Measurements from ENCODE around the gene FKBP6.

DNA sequence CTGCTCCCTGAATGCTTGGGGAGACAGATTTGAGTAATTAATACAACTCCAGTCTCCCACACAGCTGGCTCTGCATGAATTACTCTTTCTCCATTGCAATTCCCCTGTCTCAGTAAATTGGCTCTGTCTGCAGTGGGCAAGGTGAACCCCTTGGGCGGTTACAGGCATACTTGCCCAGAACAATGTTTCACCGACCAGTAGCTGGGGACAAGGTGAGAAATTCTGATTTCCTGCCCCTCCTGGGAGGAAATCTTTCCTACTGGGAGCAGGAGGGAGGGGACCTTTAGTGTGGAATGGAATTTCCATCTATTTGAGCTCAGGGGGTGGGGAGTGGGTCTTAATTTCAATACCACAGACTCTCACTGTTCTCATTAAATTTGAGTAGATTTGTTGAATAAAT is 63.4 kb downstream of the FKBP6 start:
- no peak for TF ChIP-seq EZH2 (IDR thresholded peaks at IDR 0.05; ENCODE audit: borderline replicate concordance, low read length)
- TF ChIP-seq, protein P1, sequence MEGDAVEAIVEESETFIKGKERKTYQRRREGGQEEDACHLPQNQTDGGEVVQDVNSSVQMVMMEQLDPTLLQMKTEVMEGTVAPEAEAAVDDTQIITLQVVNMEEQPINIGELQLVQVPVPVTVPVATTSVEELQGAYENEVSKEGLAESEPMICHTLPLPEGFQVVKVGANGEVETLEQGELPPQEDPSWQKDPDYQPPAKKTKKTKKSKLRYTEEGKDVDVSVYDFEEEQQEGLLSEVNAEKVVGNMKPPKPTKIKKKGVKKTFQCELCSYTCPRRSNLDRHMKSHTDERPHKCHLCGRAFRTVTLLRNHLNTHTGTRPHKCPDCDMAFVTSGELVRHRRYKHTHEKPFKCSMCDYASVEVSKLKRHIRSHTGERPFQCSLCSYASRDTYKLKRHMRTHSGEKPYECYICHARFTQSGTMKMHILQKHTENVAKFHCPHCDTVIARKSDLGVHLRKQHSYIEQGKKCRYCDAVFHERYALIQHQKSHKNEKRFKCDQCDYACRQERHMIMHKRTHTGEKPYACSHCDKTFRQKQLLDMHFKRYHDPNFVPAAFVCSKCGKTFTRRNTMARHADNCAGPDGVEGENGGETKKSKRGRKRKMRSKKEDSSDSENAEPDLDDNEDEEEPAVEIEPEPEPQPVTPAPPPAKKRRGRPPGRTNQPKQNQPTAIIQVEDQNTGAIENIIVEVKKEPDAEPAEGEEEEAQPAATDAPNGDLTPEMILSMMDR (conservative IDR thresholded peaks at IDR 0.05 in 1 of 2, IDR thresholded peaks at IDR 0.05 in 1 of 2; ENCODE audit: extremely low read depth in 1 of 2, insufficient read depth in 1 of 2, low read depth in 1 of 2, low read length in 2 of 2): no peak

Measured in mammary epithelial cell (primary cell).